Measurements from ENCODE around the gene ABCC5.

The ABCC5 gene

GRCh38 chr3:183954875-183955274, 62.8 kb downstream of the ABCC5 start:
- H3K4me3 ChIP-seq (ENCODE audit: low read length): no peak overlapping the region
- DNase-seq (ENCODE audit: low read depth): no peak

DNA sequence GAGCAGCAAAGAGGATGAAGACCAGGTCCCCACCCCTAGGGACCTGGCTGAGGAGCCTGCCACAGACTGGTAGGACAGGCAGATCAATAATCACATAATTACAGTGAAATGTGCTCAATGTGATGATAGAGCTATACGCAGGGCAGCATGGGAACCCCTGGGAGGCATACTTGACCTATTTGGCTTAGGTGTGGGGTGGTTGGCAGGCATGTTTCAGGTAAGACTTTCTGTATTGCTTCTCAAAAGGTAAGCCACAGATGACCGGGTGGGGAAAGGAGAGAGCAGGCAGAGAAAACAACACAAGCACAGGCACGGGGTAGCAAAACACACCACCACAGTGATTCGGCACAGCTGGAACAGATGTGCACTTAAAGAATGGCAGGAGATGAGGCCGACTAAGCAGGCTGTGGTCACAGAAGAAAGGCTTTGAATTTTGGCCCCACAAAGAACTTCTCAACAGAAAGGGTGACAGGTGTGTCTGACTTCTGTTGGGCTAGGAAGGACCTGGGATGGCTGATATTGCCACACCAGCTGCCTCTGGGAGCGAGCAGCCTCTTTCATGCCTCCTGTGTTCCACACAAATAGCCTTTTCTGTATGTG, 64.1 kb downstream of the ABCC5 start:
- no peak for TF ChIP-seq CTCF (conservative IDR thresholded peaks at IDR 0.05; ENCODE audit: low read length)
- no peak for DNase-seq (ENCODE audit: low read depth)

More at GRCh38 chr3:183954875-183955274, 62.8 kb downstream of the ABCC5 start:
- TF ChIP-seq CTCF (conservative IDR thresholded peaks at IDR 0.05; ENCODE audit: low read length): no peak

GRCh38 chr3:183951459-183951858, 66.2 kb downstream of the ABCC5 start:
- no peak for TF ChIP-seq CTCF (conservative IDR thresholded peaks at IDR 0.05; ENCODE audit: low read length)
- no peak overlapping the region for H3K4me3 ChIP-seq (ENCODE audit: low read length)

More for the DNA sequence above, 64.1 kb downstream of the ABCC5 start:
- H3K4me3 ChIP-seq (ENCODE audit: low read length): no peak overlapping the region

GRCh38 chr3:183949690-183950089, 68.0 kb downstream of the ABCC5 start:
- H3K4me3 ChIP-seq (ENCODE audit: low read length): no peak overlapping the region
- no peak for TF ChIP-seq CTCF (conservative IDR thresholded peaks at IDR 0.05; ENCODE audit: low read length)
- DNase-seq (ENCODE audit: low read depth): no peak

More at GRCh38 chr3:183951459-183951858, 66.2 kb downstream of the ABCC5 start:
- DNase-seq (ENCODE audit: low read depth): no peak

GRCh38 chr3:183946037-183946436, 71.6 kb downstream of the ABCC5 start:
- TF ChIP-seq CTCF (conservative IDR thresholded peaks at IDR 0.05; ENCODE audit: low read length): no peak
- no peak for DNase-seq (ENCODE audit: low read depth)
- H3K4me3 ChIP-seq (ENCODE audit: low read length): no peak overlapping the region

- DNase-seq (ENCODE audit: low read depth): no peak
- no peak overlapping the region for H3K4me3 ChIP-seq (ENCODE audit: low read length)
- TF ChIP-seq CTCF (conservative IDR thresholded peaks at IDR 0.05; ENCODE audit: low read length): no peak
Observed at GRCh38 chr3:183944775-183945174, 72.9 kb downstream of the ABCC5 start.

DNA sequence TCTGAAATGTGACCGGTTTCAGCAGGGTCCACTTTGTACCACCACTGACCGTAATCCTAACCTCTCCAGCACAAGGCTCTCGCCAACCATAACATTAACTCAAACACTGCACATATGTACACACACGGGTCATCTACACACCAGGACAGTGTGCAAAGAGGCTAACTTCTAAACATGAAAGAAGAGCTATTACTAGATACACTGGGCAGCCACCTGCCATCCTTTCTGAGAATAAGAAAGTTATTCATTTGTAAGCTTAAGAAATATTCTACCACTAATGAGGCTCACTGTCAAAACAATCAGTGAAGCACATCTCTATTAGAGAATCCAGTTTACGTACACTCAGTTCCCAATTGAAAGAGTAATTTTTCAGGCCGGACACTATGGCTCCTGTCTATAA, 73.9 kb downstream of the ABCC5 start:
- DNase-seq (ENCODE audit: low read depth): no peak
- TF ChIP-seq CTCF (conservative IDR thresholded peaks at IDR 0.05; ENCODE audit: low read length): no peak
- no peak overlapping the region for H3K4me3 ChIP-seq (ENCODE audit: low read length)

All from AG10803 (cell line).